CD4-positive, alpha-beta T cell (primary cell): ENCODE results near the gene HRH3. TPM values are rescaled to one million over a fixed set of nuclear protein-coding genes. Genes with fewer than 3 reads are reported as not detected.
A peak's percentile ranks its signal among the peaks of the same experiment; 100 is the strongest.

Experiments used
- ATAC-seq: fragments of 200-7000 bp; cut with Tn5 transposase; one replicate; pipeline ENCODE4 v1.10.0; 2022; ENCODE audit warnings: mild to moderate bottlenecking; ENCODE audit not compliant: poor library complexity
- CTCF ChIA-PET: fragments of 350-600 bp; sonication (Branson Sonifier 250); formaldehyde crosslinking; loops from one replicate; lab custom pipeline; 2021; ENCODE audit warnings: antibody characterized with exemption, inconsistent platforms; lab: Charles Lee
- POLR2A ChIA-PET: fragments of 350-600 bp; sonication (Branson Sonifier 250); formaldehyde crosslinking; loops from one replicate; lab custom pipeline; 2021; ENCODE audit warnings: antibody characterized with exemption, inconsistent platforms; lab: Charles Lee
- DNase-seq, 14 experiments: peaks; one replicate each; pipeline ENCODE4 v3.0.0-alpha.2; 2013 to 2020; ENCODE audit warnings: mixed read lengths in 2 of 14
- H3K27ac ChIP-seq, 2 donors: one replicate each; pipeline versions ENCODE4 v1.5.1 to v1.7.0; 2013; ENCODE audit warnings: low read length in 2 of 2, low read depth in 1 of 2, mild to moderate bottlenecking in 1 of 2
- H3K27me3 ChIP-seq, 2 experiments: 1 replicate in 1 of 2; 2 replicates in 1 of 2; pipeline versions ENCODE4 v1.6.1 to v1.7.0; 2013; ENCODE audit warnings: low read length in 2 of 2, control low read depth in 1 of 2, mild to moderate bottlenecking in 1 of 2, moderate library complexity in 1 of 2; ENCODE audit not compliant: insufficient read depth in 2 of 2, control insufficient read depth in 1 of 2
- H3K36me3 ChIP-seq: one replicate; pipeline ENCODE4 v1.6.1; 2013; ENCODE audit warnings: low read length, control low read depth; ENCODE audit not compliant: insufficient read depth
- H3K4me1 ChIP-seq: one replicate; pipeline ENCODE4 v1.6.1; 2013; ENCODE audit warnings: low read length, control low read depth; ENCODE audit not compliant: insufficient read depth
- H3K4me3 ChIP-seq: one replicate; pipeline ENCODE4 v1.5.1; 2013; ENCODE audit warnings: mild to moderate bottlenecking, low read length, moderate library complexity
- H3K9me3 ChIP-seq, 2 experiments: 1 replicate in 1 of 2; 2 replicates in 1 of 2; pipeline versions ENCODE4 v1.6.1 to v1.7.0; 2013; ENCODE audit warnings: low read length in 2 of 2, mild to moderate bottlenecking in 2 of 2, control low read depth in 1 of 2, moderate library complexity in 1 of 2; ENCODE audit not compliant: control insufficient read depth in 1 of 2, insufficient read depth in 1 of 2
- H3K27ac Mint-ChIP-seq: one replicate; pipeline ENCODE4 v1.8.0; 2020; ENCODE audit warnings: mixed read lengths
- H3K27me3 Mint-ChIP-seq: one replicate; pipeline ENCODE4 v1.8.0; 2021; ENCODE audit warnings: mixed read lengths
- H3K36me3 Mint-ChIP-seq: one replicate; pipeline ENCODE4 v1.8.0; 2021; ENCODE audit warnings: low read depth, mixed read lengths
- H3K4me1 Mint-ChIP-seq: one replicate; pipeline ENCODE4 v1.8.0; 2021; ENCODE audit warnings: low read depth, mixed read lengths
- H3K4me3 Mint-ChIP-seq: one replicate; pipeline ENCODE4 v1.8.0; 2020; ENCODE audit warnings: mild to moderate bottlenecking, mixed read lengths
- H3K9me3 Mint-ChIP-seq: one replicate; pipeline ENCODE4 v1.8.0; 2020; ENCODE audit warnings: mixed read lengths
- intact Hi-C, 2 experiments: fragments of 100-400 bp; cut with DNase I in 1 of 2; cut with micrococcal nuclease in 1 of 2; formaldehyde crosslinking; loops; one replicate each; pipeline versions ENCODE4 v1.15.1 to v1.9.0; 2023 to 2025; cut with DNase I, micrococcal nuclease
- polyA plus RNA-seq, 2 donors: library from polyadenylated mRNA; unstranded; fragments of 120-200 nt; gene quantifications; one replicate each; pipeline ENCODE4 v1.2.1, GENCODE V29; 2013
- total RNA-seq, 174 experiments: library from RNA in 2 of 174; stranded (reverse) in 2 of 174; gene quantifications; one replicate each; pipeline ENCODE4 v1.2.3 and lab custom pipeline; 2021 to 2026
- TF ChIP-seq, protein P1 (sequence below): fragments of 200-600 bp; IDR thresholded peaks from one replicate; pipeline ENCODE4 v1.8.0; 2022; ENCODE audit warnings: antibody characterized with exemption, mild to moderate bottlenecking

The HRH3 gene
- total RNA-seq (not detected), total RNA-seq (lab: John Stamatoyannopoulos, UW) (0 to 0.16 (median 0) reads per million in 172 experiments)
- not detected for polyA plus RNA-seq (2013, experiment 1 of 2)
- 0.05 TPM for polyA plus RNA-seq (2013, experiment 2 of 2)

DNA sequence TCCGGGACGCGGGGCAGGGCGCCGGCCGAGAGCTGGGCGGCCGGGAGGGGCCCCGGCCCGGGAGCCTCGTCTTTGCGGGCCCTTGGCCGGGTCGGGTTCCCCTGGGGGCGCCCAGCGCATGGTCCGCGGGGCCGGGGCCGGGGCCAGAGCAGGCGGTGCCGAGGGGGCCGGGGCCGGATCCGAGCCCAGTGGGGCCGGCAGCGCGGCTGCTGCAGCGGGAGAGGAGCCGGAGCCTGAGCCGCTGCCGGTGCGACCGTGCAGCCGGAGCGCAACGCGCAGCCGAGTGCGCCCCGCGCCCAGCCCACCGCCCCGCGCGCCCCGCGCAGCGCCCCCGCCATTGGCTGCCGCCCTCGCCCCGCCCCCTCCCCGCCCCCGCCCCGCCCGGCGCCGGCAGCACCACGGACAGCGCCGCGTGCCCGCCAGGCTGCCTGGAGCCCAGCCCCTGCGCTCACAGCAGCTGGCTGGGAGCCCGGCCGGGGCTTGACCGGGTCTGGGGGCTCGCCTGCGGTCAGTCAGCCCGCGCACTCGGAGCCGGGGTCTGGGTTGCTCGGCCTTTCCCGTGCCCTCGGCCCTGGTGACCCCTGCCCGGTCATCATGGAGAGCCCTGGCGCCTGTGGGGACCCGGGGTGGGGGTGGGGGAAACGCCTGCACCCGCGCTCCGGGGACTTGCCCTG lies at the start of gene HRH3:
TSS of gene HRH3 (minus strand) at position 287 of the 674 bp plus-strand sequence. CDS start 308 bp downstream, outside the sequence.
- Mint-ChIP-seq H3K27me3 (peaks cover 54% of the 10 kb centered on the region), H3K4me3 (no peak within 1 kb of the TSS), H3K4me1 (no peaks in the 10 kb centered on the region), H3K27ac (no peak within 1 kb of the TSS), H3K9me3 (no peaks in the 10 kb centered on the region), H3K36me3 (no peaks in the 10 kb centered on the region)
- no peaks in the 10 kb centered on the region for H3K36me3 ChIP-seq
- no peak within 1 kb of the TSS for H3K27ac ChIP-seq
- CTCF ChIA-PET = no interaction called here
- ATAC-seq (peak; percentile 89), DNase-seq (peak in 13 of 14 experiments; percentile 13 to 74 (median 38))
- TF ChIP-seq, protein P1, sequence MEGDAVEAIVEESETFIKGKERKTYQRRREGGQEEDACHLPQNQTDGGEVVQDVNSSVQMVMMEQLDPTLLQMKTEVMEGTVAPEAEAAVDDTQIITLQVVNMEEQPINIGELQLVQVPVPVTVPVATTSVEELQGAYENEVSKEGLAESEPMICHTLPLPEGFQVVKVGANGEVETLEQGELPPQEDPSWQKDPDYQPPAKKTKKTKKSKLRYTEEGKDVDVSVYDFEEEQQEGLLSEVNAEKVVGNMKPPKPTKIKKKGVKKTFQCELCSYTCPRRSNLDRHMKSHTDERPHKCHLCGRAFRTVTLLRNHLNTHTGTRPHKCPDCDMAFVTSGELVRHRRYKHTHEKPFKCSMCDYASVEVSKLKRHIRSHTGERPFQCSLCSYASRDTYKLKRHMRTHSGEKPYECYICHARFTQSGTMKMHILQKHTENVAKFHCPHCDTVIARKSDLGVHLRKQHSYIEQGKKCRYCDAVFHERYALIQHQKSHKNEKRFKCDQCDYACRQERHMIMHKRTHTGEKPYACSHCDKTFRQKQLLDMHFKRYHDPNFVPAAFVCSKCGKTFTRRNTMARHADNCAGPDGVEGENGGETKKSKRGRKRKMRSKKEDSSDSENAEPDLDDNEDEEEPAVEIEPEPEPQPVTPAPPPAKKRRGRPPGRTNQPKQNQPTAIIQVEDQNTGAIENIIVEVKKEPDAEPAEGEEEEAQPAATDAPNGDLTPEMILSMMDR = no peak
- H3K4me1 ChIP-seq = peaks cover 16% of the 10 kb centered on the region
- intact Hi-C loops = loop anchor here in 1 of 2 experiments (2.0 kb wide), 1 partner anchor 17 kb away; no protein-coding TSS in a partner anchor
- no peak within 1 kb of the TSS for H3K4me3 ChIP-seq
- POLR2A ChIA-PET = no interaction called here
- peaks cover 0 to 25% of the 10 kb centered on the region in 2 experiments for H3K9me3 ChIP-seq
- H3K27me3 ChIP-seq = peaks cover 52 to 55% of the 10 kb centered on the region in 2 experiments

DNA sequence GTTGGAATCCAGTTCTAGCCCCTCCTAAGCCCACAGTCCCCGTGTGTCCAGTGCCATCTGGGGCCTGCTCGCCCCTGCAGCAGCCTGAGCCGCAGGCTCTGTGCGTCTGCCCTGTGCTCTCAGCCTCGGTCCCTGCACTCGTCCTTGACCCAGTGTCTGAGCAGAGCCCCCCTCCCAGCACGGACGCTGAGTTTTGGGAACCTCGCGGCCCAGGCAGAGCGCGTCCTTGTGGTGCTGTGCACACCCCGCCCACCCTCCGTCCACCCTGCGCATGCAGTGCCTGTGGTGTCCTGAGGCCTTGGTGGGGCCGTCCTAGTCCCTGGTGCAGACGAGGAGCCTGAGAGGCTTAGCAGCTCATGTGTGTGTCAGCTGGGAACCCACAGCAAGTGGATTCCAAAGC lies 49.8 kb upstream of the HRH3 start:
- CTCF ChIA-PET = no interaction called here
- H3K36me3 Mint-ChIP-seq = peaks cover 61% of the 10 kb centered on the region
- TF ChIP-seq, protein P1 = no peak
- intact Hi-C loops = no loop called here
- no peak overlapping the region for H3K4me3 Mint-ChIP-seq
- H3K27ac Mint-ChIP-seq = no peak overlapping the region
- ATAC-seq = no peak
- Histone ChIP-seq H3K9me3 (no peaks in the 10 kb centered on the region), H3K27ac (no peak overlapping the region), H3K27me3 (no peaks in the 10 kb centered on the region), H3K36me3 (peaks cover 63% of the 10 kb centered on the region), H3K4me3 (no peak overlapping the region), H3K4me1 (no peaks in the 10 kb centered on the region)
- no peaks in the 10 kb centered on the region for H3K9me3 Mint-ChIP-seq
- DNase-seq = no peak
- no peaks in the 10 kb centered on the region for H3K27me3 Mint-ChIP-seq
- H3K4me1 Mint-ChIP-seq = no peaks in the 10 kb centered on the region
- POLR2A ChIA-PET = no interaction called here

DNA sequence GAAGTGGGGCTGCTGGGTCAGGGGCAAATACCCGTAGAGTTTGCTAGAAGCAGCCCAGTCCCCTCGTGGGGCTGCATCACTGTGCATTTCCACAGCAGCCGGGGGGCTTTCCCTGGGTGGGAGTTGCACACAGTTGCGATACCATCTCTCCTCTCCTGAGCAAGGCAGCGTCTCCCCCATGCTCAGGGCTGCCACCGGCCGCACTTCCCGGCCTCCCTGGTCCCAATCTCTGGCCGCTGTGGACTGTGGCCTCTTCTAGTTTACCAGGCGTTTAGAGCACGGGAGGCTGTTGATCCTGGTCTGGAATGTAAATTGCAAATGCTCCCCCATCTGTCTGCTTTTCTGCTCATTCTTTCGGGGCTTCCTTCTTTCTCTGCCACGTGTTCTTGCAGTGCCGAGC lies 49.3 kb upstream of the HRH3 start:
- Mint-ChIP-seq H3K36me3 (peaks cover 61% of the 10 kb centered on the region), H3K4me3 (no peak overlapping the region), H3K27ac (no peak overlapping the region), H3K27me3 (no peaks in the 10 kb centered on the region), H3K9me3 (no peaks in the 10 kb centered on the region), H3K4me1 (no peaks in the 10 kb centered on the region)
- TF ChIP-seq, protein P1 = no peak
- Histone ChIP-seq H3K9me3 (no peaks in the 10 kb centered on the region), H3K4me3 (no peak overlapping the region), H3K36me3 (peaks cover 63% of the 10 kb centered on the region), H3K4me1 (no peaks in the 10 kb centered on the region), H3K27me3 (no peaks in the 10 kb centered on the region), H3K27ac (no peak overlapping the region)
- no peak for ATAC-seq
- POLR2A ChIA-PET = no interaction called here
- no peak for DNase-seq
- CTCF ChIA-PET = no interaction called here
- intact Hi-C loops = no loop called here
